GM12878 (cell line): ENCODE data around the gene TK1. TPM values are rescaled to one million over a fixed set of nuclear protein-coding genes. Genes with fewer than 3 reads are reported as not detected.

Experiments
- BACH1 ChIP-seq: fragments of 450-650 bp; IDR thresholded peaks from 2 replicates; pipeline ENCODE4 v1.6.1; 2017; ENCODE audit warnings: mild to moderate bottlenecking, borderline replicate concordance
- CREB1 ChIP-seq: IDR thresholded peaks from 2 replicates; pipeline ENCODE4 v1.6.1; 2012; ENCODE audit warnings: low read depth, mild to moderate bottlenecking, inconsistent platforms
- EGR1 ChIP-seq, 2 experiments: IDR thresholded peaks; 1 replicate in 1 of 2; 2 replicates in 1 of 2; pipeline ENCODE4 v1.6.1; 2011 to 2012; ENCODE audit warnings: low read depth in 2 of 2, low read length in 2 of 2, borderline replicate concordance in 1 of 2, mild to moderate bottlenecking in 1 of 2, moderate library complexity in 1 of 2
- POU2F2 ChIP-seq: IDR thresholded peaks from 3 replicates; pipeline ENCODE4 v1.6.1; 2011; ENCODE audit warnings: low read depth, mild to moderate bottlenecking, low read length, borderline replicate concordance
- RFX5 ChIP-seq: IDR thresholded peaks from 2 replicates; pipeline ENCODE4 v1.6.1; 2011; ENCODE audit warnings: low read depth, low read length, improper control_type of control experiment
- SIX5 ChIP-seq: IDR thresholded peaks from 2 replicates; pipeline ENCODE4 v1.6.1; 2011; ENCODE audit warnings: mild to moderate bottlenecking, low read depth, low read length, moderate library complexity; ENCODE audit not compliant: severe bottlenecking
- TCF12 ChIP-seq: IDR thresholded peaks from 2 replicates; pipeline ENCODE4 v1.6.1; 2011; ENCODE audit warnings: low read depth, mild to moderate bottlenecking, low read length
- WRNIP1 ChIP-seq: IDR thresholded peaks from 2 replicates; pipeline ENCODE4 v1.6.1; 2011; ENCODE audit warnings: low read depth, low read length, improper control_type of control experiment, borderline replicate concordance
- ZNF217 ChIP-seq: fragments of 450-650 bp; IDR thresholded peaks from 2 replicates; pipeline ENCODE4 v1.6.1; 2017; ENCODE audit warnings: antibody characterized with exemption, mild to moderate bottlenecking
- ZNF24 ChIP-seq: fragments of 450-650 bp; IDR thresholded peaks from 2 replicates; pipeline ENCODE4 v1.6.1; 2017; ENCODE audit warnings: antibody characterized with exemption, mild to moderate bottlenecking
- ZSCAN29 ChIP-seq: fragments of 450-650 bp; IDR thresholded peaks from 2 replicates; pipeline ENCODE4 v1.6.1; 2017; ENCODE audit warnings: mild to moderate bottlenecking, moderate library complexity
- polyA plus RNA-seq, 11 experiments: library from polyadenylated mRNA; depleted of rRNA in 4 of 11; unstranded in 6 of 11; stranded (reverse) in 5 of 11; fragments of >200 nt; fragmentation: Nextera tagmentation in 4 of 11; fragmentation: Illumina TruSeq in 1 of 11; extraction: Ambion mirVana in 4 of 11; extraction: Trizol in 1 of 11; gene quantifications; 1 replicate in 1 of 11; 2 replicates in 10 of 11; pipeline versions ENCODE4 v1.2.1 to v1.2.3, GENCODE V29; 2011 to 2016; ENCODE audit warnings: inconsistent platforms in 2 of 11, missing spikeins in 2 of 11, low read depth in 1 of 11
- total RNA-seq, 4 experiments: library from RNA; depleted of rRNA in 3 of 4; stranded (reverse); fragments of >200 nt in 3 of 4; fragmentation: Illumina TruSeq in 1 of 4; extraction: Trizol in 1 of 4; gene quantifications; 2 replicates each; pipeline versions ENCODE4 v1.2.1 to v1.2.3, GENCODE V29; 2013 to 2021
- TF ChIP-seq, protein P1 (sequence below): fragments of 450-650 bp; formaldehyde crosslinking; IDR thresholded peaks from 2 replicates; pipeline ENCODE4 v1.4.0; 2022; ENCODE audit warnings: mild to moderate bottlenecking, moderate library complexity

TK1 gene
- total and polyA plus RNA-seq, 10 of the 15 experiments (the other 5 are each of a cell fraction or from before 2014, with no cell fraction given), result 4.6 to 175 (median 77.9) TPM

DNA sequence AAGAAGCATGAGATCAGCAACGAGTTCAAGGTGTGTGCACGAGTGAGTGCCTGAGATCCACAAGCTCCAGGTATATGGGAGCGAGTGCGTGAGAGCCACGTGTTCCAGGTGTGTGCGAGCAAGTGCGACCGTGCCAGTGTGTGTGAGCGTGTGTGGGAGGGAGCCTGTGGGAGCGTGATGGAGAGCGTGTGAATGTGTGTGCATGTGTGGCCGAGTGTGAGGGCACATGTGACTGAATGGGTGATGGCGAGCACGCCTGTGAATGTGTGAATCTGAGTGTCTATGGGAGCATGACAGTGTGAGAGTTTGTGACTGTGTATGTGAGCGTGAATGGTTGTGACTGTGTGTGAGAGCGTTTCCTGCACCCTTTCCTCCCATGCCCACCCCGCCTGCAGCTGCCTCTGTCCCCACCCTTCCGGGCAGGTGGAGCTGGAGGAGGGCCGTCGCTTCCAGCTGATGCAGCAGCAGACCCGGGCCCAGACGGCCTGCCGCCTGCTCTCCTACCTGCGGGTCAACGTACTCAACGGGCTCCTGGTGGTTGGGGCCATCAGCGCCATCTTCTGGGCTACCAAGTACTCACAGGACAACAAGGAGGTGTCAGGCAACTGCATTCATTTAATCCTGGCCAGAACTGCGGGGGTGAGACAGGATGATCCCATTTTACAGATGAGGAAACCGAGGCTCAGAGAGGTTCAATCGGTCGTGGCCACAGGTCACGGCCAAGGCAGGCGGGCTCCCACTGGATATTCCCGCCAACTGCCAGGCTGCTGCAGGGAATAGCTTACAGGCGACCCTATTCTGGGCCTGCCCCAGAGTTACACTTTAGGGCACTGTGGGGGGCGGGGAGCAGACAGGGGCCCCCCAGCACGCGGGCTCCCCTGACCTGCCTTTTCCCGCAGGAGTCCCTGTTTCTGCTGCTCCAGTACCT lies 52.6 kb downstream of the TK1 start (continued):
- TF ChIP-seq BACH1, result peak; percentile 68; the same call in 1 of the 2 replicates
- no peak for TF ChIP-seq POU2F2
- no peak for TF ChIP-seq SIX5
- peak; percentile 53 for TF ChIP-seq TCF12
- TF ChIP-seq RFX5, result no peak
- no peak for TF ChIP-seq CREB1
- TF ChIP-seq EGR1 (IDR thresholded peaks at IDR 0.05; ENCODE audit: borderline replicate concordance in 1 of 2, low read depth in 2 of 2, low read length in 2 of 2), result peak in 1 of 2 experiments; percentile 66; a peak in 2 of 3 replicates
- no peak for TF ChIP-seq WRNIP1
- TF ChIP-seq ZSCAN29, result no peak
- TF ChIP-seq, protein P1, sequence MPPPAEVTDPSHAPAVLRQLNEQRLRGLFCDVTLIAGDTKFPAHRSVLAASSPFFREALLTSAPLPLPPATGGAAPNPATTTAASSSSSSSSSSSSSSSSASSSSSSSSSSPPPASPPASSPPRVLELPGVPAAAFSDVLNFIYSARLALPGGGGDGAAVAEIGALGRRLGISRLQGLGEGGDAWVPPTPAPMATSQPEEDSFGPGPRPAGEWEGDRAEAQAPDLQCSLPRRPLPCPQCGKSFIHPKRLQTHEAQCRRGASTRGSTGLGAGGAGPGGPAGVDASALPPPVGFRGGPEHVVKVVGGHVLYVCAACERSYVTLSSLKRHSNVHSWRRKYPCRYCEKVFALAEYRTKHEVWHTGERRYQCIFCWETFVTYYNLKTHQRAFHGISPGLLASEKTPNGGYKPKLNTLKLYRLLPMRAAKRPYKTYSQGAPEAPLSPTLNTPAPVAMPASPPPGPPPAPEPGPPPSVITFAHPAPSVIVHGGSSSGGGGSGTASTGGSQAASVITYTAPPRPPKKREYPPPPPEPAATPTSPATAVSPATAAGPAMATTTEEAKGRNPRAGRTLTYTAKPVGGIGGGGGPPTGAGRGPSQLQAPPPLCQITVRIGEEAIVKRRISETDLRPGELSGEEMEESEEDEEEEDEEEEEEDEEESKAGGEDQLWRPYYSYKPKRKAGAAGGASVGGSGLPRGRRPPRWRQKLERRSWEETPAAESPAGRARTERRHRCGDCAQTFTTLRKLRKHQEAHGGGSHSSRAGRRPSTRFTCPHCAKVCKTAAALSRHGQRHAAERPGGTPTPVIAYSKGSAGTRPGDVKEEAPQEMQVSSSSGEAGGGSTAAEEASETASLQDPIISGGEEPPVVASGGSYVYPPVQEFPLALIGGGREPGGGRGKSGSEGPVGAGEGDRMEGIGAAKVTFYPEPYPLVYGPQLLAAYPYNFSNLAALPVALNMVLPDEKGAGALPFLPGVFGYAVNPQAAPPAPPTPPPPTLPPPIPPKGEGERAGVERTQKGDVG (CRISPR knock-in tag), result no peak
- peak; percentile 87 for TF ChIP-seq ZNF24
- 0 out of 2 replicates have a peak, but pooled peaks have one; percentile 69 for TF ChIP-seq ZNF217
